Measurements from ENCODE around the gene HEPN1.

DNA sequence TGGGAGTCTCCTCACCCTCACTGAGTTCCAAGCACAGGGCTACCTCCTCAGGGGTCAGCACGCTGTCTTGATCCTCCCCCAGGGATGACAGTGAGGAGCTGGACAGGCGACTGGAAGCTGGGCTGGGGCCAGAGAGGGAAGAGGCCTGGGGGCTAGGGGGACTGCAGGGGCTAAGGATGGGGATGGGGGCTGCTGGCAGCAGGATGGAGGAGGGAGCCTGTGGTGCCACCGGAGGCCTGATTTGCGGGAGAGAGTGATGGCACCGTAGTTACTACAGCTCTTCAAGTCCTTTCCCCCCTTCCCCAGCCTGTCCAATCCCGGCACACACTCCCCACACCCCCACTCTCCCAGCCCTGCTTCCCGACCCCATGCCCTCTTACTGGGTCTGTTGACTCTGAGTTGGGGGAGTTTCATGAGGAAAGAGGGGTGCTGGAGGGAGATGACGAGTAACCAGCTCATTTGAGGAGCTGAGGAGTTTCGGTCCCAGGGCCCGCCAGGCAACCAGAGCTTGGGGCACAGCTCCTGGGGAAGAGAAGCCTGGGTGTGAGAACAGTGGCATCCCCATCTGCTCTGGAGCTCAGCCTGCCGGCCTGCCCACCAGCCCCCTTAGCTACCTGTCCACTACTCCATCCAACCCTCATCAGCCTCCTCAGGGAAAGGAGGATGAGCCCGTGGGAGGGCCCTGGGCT, 31.9 kb upstream of the HEPN1 start:
- TF ChIP-seq, protein P1, sequence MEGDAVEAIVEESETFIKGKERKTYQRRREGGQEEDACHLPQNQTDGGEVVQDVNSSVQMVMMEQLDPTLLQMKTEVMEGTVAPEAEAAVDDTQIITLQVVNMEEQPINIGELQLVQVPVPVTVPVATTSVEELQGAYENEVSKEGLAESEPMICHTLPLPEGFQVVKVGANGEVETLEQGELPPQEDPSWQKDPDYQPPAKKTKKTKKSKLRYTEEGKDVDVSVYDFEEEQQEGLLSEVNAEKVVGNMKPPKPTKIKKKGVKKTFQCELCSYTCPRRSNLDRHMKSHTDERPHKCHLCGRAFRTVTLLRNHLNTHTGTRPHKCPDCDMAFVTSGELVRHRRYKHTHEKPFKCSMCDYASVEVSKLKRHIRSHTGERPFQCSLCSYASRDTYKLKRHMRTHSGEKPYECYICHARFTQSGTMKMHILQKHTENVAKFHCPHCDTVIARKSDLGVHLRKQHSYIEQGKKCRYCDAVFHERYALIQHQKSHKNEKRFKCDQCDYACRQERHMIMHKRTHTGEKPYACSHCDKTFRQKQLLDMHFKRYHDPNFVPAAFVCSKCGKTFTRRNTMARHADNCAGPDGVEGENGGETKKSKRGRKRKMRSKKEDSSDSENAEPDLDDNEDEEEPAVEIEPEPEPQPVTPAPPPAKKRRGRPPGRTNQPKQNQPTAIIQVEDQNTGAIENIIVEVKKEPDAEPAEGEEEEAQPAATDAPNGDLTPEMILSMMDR (IDR thresholded peaks at IDR 0.05; ENCODE audit: low read depth, low read length, poor library complexity, severe bottlenecking), result no peak
- no peak for TF ChIP-seq EZH2phosphoT487 (IDR thresholded peaks at IDR 0.05; ENCODE audit: borderline replicate concordance, low read length)

Measured in DOHH2 (cell line).